HT1080 (cell line): ENCODE data around the gene HLA-DMA. TPM values are rescaled to one million over a fixed set of nuclear protein-coding genes. Genes with fewer than 3 reads are reported as not detected.
"Not testable (repeated sequence)": the region's sequence is repeated elsewhere in the genome, so short reads cannot be mapped to it uniquely, and the experiment has no call there.

ENCODE experiments used
- DNase-seq: peaks from one replicate; pipeline ENCODE4 v3.0.0-alpha.2; 2015; ENCODE audit warnings: low read depth
- total RNA-seq: library from RNA; depleted of rRNA; stranded (reverse); fragments of >200 nt; shearing (Covaris generic); gene quantifications from 2 replicates; pipeline ENCODE4 v1.2.3, GENCODE V29; 2014

Gene HLA-DMA
- total RNA-seq, 1 experiment from 2014 or later: 3.4 TPM

GRCh38 chr6:32954986-32955802 is 2.3 kb upstream of the HLA-DMA start:
- DNase-seq: peak; percentile 30

- DNase-seq: no peak
Measured at GRCh38 chr6:32954267-32954666, 1.4 kb upstream of the HLA-DMA start.

- no peak for DNase-seq
Measured at GRCh38 chr6:32953775-32954174, 878 bp upstream of the HLA-DMA start.

- no peak for DNase-seq
Measured at GRCh38 chr6:32950449-32950848, 2.4 kb downstream of the HLA-DMA start.

- DNase-seq: no peak
Measured at GRCh38 chr6:32950010-32950409, 2.9 kb downstream of the HLA-DMA start.

- peak; percentile 34 for DNase-seq
Measured at GRCh38 chr6:32949113-32949512, 3.8 kb downstream of the HLA-DMA start.

- DNase-seq: peak; percentile 48
Measured at GRCh38 chr6:32947552-32948465, 5.1 kb downstream of the HLA-DMA start.

- no peak for DNase-seq
Measured at GRCh38 chr6:32946893-32947292, 6.0 kb downstream of the HLA-DMA start.

- DNase-seq: no peak
Measured at GRCh38 chr6:32945953-32946352, 6.9 kb downstream of the HLA-DMA start.

- DNase-seq: no peak
Measured at GRCh38 chr6:32945108-32945760, 7.7 kb downstream of the HLA-DMA start.

GRCh38 chr6:32943864-32944649 is 8.8 kb downstream of the HLA-DMA start:
- no peak for DNase-seq

GRCh38 chr6:32942555-32943123 is 10.3 kb downstream of the HLA-DMA start:
- not testable (repeated sequence) for DNase-seq

- DNase-seq: no peak
Measured at GRCh38 chr6:32941214-32941768, 11.6 kb downstream of the HLA-DMA start.

GRCh38 chr6:32940656-32941213 is 12.2 kb downstream of the HLA-DMA start, which contains the start of gene HLA-DMB:
Gene HLA-DMB (minus strand): TSS chr6:32941028. CDS start chr6:32940807, 221 bp downstream.
- DNase-seq: peak; percentile 64

- DNase-seq: no peak
Measured at GRCh38 chr6:32938494-32938893, 14.4 kb downstream of the HLA-DMA start.

- DNase-seq: no peak
Measured at GRCh38 chr6:32937230-32937633, 15.7 kb downstream of the HLA-DMA start.

GRCh38 chr6:32936239-32937152 is 16.4 kb downstream of the HLA-DMA start:
- DNase-seq: no peak

GRCh38 chr6:32935551-32936238 is 17.2 kb downstream of the HLA-DMA start:
- no peak for DNase-seq
